H1 (cell line): ENCODE results near the gene CLEC16A. TPM values are rescaled to one million over a fixed set of nuclear protein-coding genes. Genes with fewer than 3 reads are reported as not detected.

Experiments
- CBX5 ChIP-seq: fragments of 300-800, 300-1000 bp; sonication (generic); IDR thresholded peaks from 2 replicates; pipeline ENCODE4 v1.7.1; 2016; ENCODE audit warnings: antibody characterized with exemption, low read length, low read depth
- EGR1 ChIP-seq: IDR thresholded peaks from 2 replicates; pipeline ENCODE4 v1.6.1; 2011; ENCODE audit warnings: low read depth, low read length, borderline replicate concordance
- PHF8 ChIP-seq: fragments of 200-600 bp; sonication (generic); conservative IDR thresholded peaks from 2 replicates; pipeline ENCODE4 v1.7.1; 2012; ENCODE audit warnings: low read depth, mild to moderate bottlenecking, inconsistent platforms, low read length, moderate library complexity
- SUZ12 ChIP-seq: fragments of 200-600 bp; sonication (generic); IDR thresholded peaks from 2 replicates; pipeline ENCODE4 v1.6.1; 2012; ENCODE audit warnings: mild to moderate bottlenecking, inconsistent platforms, low read length, moderate library complexity, mixed read lengths
- polyA plus RNA-seq, 7 experiments: library from polyadenylated mRNA; depleted of rRNA in 3 of 7; stranded (reverse) in 5 of 7; unstranded in 2 of 7; fragments of >200 nt in 5 of 7; fragments of 200-250 nt in 2 of 7; gene quantifications; 1 replicate in 5 of 7; 2 replicates in 1 of 7; 4 replicates in 1 of 7; pipeline versions ENCODE4 v1.2.1 to v1.2.3, GENCODE V29; 2011 to 2013; ENCODE audit warnings: missing spikeins in 2 of 7, mixed read lengths in 2 of 7
- total RNA-seq: library from RNA; stranded (reverse); fragmentation: NEBNext Ultra II Directional; extraction: Animal tissue kit (Norgen Biotek cat#: 25700); gene quantifications from 2 replicates; pipeline ENCODE4 v1.2.1, GENCODE V29; 2021
- TF ChIP-seq, protein P1 (sequence below), 3 experiments: IDR thresholded peaks; 1 replicate in 2 of 3; 2 replicates in 1 of 3; pipeline versions ENCODE4 v1.5.1 to v1.6.1; 2011; ENCODE audit warnings: low read length in 3 of 3, mild to moderate bottlenecking in 3 of 3, inconsistent platforms in 2 of 3, low read depth in 1 of 3, moderate library complexity in 1 of 3; ENCODE audit not compliant: insufficient read depth in 1 of 3; ENCODE audit errors: control extremely low read depth in 1 of 3

Gene CLEC16A
- total and polyA plus RNA-seq, 2 of the 8 experiments (the other 6 are each of a cell fraction or from before 2014, with no cell fraction given), result 7.6 to 19.3 TPM

DNA sequence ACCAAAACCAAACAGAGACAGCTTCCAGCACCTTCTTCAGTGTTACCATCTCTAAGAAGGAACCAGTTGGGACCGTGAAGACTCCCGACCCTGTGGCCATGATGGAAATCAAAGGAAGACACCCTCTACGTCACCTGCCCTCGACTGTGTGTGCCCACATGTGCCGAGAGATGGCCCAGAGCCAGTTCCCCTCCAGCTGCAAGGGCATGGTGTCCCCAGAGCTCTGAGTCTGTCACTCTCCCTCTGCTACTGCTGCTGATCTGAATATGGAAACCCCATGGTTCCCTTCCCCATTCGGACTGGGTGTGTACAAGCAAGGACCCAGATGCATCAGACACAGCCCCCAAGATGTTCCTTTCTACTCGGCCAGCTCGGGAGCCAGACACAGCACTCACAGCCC is 235.2 kb downstream of the CLEC16A start (continued):
- TF ChIP-seq, protein P1, sequence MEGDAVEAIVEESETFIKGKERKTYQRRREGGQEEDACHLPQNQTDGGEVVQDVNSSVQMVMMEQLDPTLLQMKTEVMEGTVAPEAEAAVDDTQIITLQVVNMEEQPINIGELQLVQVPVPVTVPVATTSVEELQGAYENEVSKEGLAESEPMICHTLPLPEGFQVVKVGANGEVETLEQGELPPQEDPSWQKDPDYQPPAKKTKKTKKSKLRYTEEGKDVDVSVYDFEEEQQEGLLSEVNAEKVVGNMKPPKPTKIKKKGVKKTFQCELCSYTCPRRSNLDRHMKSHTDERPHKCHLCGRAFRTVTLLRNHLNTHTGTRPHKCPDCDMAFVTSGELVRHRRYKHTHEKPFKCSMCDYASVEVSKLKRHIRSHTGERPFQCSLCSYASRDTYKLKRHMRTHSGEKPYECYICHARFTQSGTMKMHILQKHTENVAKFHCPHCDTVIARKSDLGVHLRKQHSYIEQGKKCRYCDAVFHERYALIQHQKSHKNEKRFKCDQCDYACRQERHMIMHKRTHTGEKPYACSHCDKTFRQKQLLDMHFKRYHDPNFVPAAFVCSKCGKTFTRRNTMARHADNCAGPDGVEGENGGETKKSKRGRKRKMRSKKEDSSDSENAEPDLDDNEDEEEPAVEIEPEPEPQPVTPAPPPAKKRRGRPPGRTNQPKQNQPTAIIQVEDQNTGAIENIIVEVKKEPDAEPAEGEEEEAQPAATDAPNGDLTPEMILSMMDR (IDR thresholded peaks at IDR 0.05; ENCODE audit: control extremely low read depth in 1 of 3, insufficient read depth in 1 of 3, low read depth in 1 of 3, low read length in 3 of 3), result no peak
- no peak for TF ChIP-seq EGR1
- no peak for TF ChIP-seq CBX5
- TF ChIP-seq SUZ12, result no peak
- no peak for TF ChIP-seq PHF8
